SW 1271 (cell line): Measurements from ENCODE around the gene ADRB1.

ENCODE experiments used
- DNase-seq, 2 experiments: peaks; one replicate each; lab custom pipeline; 2025; lab: John Stamatoyannopoulos, UW

The ADRB1 gene

DNA sequence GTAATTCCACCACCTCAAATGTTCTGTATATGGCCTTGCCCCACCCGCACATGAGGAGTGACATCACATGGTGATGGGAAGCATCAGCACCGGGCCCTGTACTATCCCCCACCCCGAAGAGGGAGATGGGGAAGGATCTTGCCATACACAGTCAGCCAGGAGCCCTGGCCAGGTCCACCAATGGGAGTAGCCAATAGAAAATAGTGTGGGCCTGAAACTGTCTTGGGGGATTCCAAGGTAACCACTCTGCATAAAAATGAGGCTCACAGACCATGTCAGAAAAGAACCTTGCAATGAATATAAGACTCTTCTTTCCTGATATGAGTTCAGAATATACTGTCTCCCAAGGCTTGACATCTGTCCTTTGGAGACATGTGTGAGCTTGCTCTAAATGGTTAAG is 51.1 kb downstream of the ADRB1 start:
- DNase-seq: no peak

GRCh38 chr10:114095559-114096337 is 52.1 kb downstream of the ADRB1 start:
- DNase-seq: no peak
